Neural cell (in vitro differentiated cells): ENCODE results near the gene RAB3GAP2.

Source experiments
- CTCF ChIP-seq: fragments of 450-650 bp; IDR thresholded peaks from 2 replicates; pipeline ENCODE4 v1.5.1; 2014; ENCODE audit warnings: antibody characterized with exemption, mild to moderate bottlenecking, moderate library complexity; ENCODE audit not compliant: poor library complexity, severe bottlenecking
- MXI1 ChIP-seq: fragments of 450-650 bp; conservative IDR thresholded peaks from 2 replicates; pipeline ENCODE4 v1.6.1; 2014; ENCODE audit warnings: antibody characterized with exemption, mild to moderate bottlenecking; ENCODE audit not compliant: poor library complexity, severe bottlenecking
- SMC3 ChIP-seq: fragments of 450-650 bp; conservative IDR thresholded peaks from 2 replicates; pipeline ENCODE4 v1.6.1; 2014; ENCODE audit warnings: antibody characterized with exemption, mild to moderate bottlenecking, moderate library complexity; ENCODE audit not compliant: poor library complexity

GRCh38 chr1:220219865-220220698 is 52.2 kb downstream of the RAB3GAP2 start:
- TF ChIP-seq SMC3 (no peak), CTCF (no peak), MXI1 (no peak)
